Measurements from ENCODE around the gene PIGX.

The PIGX gene

DNA sequence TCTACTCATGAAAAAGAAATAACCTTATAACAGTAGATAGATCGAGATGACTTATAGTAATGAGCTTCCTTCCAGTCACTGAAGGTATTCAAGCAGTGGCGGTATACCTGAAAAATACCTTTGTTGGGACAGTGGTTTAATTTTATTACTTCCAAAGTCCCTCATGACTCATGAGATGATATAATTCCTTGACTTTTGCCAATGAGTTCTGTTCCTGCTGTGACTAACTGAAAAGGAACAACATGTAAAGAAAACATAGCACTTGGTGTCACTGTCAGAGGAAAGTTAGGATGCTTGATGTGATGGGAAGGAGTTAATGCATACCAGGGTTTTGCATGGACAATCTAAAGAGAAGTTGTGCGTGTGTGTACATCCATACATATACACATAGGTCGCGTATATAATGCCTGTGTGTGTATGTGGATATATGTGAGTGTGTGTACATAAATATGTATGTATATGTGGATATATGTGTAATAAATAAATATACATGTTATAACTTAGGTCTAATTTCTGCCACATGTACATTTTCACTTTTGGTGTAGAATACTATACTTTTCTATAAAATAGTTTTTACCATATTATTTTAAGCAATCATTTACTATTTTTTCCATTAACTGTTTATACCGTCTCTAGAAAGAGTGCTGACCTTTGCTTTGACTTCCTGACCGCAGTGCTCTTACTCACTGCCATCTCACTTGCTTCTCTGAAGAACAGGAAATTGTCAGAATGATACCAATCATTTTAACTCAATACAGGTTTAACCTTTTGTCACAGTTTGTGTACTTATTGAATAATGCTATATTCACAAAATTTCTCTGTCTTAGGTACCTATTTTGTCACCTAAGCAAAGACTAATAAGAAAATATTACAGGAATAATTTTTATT is 14.9 kb downstream of the PIGX start:
- TF ChIP-seq, protein P1, sequence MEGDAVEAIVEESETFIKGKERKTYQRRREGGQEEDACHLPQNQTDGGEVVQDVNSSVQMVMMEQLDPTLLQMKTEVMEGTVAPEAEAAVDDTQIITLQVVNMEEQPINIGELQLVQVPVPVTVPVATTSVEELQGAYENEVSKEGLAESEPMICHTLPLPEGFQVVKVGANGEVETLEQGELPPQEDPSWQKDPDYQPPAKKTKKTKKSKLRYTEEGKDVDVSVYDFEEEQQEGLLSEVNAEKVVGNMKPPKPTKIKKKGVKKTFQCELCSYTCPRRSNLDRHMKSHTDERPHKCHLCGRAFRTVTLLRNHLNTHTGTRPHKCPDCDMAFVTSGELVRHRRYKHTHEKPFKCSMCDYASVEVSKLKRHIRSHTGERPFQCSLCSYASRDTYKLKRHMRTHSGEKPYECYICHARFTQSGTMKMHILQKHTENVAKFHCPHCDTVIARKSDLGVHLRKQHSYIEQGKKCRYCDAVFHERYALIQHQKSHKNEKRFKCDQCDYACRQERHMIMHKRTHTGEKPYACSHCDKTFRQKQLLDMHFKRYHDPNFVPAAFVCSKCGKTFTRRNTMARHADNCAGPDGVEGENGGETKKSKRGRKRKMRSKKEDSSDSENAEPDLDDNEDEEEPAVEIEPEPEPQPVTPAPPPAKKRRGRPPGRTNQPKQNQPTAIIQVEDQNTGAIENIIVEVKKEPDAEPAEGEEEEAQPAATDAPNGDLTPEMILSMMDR (IDR thresholded peaks at IDR 0.05; ENCODE audit: borderline replicate concordance, insufficient read depth, low read depth, low read length): no peak
- H3K4me3 ChIP-seq (ENCODE audit: low read depth, low read length): no peak overlapping the region

DNA sequence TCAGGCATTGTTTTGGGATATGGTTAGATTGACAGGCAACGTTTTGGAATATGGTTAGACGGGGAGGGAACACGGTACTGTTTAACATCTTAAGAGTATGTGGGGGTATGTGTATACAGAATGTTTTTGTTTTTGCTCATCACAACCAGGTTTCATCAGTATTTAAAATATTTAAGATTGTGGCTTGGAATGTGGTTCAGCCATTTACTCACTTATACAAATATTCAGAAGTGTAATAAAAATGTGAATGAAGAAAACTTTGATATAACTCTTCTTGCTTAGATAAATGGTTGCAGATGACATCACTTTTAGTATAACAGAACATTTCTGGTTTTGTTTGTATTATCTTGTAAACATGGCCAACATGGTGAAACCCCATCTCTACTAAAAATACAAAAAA is 23.6 kb downstream of the PIGX start:
- TF ChIP-seq, protein P1 (IDR thresholded peaks at IDR 0.05; ENCODE audit: borderline replicate concordance, insufficient read depth, low read depth, low read length): no peak

DNA sequence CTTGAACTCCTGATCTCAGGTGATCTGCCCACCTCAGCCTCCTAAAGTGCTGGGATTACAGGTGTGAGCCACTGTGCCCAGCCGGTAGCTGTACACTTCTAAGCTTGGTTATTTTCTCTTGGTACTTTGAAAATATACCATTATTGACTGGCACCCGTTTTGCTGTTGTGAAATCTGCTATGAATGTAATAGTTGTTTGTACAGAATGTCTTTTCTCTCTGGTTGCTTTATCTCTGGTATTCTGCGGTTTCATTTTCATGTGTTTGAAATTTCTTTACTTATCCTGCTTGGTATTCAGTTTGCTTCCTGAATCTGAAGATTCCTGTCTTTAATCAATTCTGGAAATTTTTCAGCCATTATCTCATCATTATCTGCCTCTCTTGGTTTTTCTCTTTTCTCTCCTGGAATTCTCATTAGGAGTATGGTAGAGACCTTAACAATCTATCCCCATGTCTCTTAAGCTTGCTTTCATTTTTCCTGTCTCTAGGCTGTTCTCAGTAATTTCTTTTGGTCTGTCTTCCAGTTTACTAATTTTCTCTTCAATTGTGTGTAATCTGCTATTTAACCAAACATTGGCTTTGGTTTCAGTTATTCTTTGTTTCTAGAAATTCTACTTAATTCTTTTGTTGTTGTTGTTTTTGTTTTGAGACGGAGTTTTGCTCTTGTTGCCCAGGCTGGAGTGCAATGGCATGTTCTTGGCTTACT is 24.6 kb downstream of the PIGX start:
- TF ChIP-seq, protein P1 (IDR thresholded peaks at IDR 0.05; ENCODE audit: borderline replicate concordance, insufficient read depth, low read depth, low read length): no peak

More for the DNA sequence above, 23.6 kb downstream of the PIGX start:
- H3K4me3 ChIP-seq (ENCODE audit: low read depth, low read length): no peak overlapping the region

GRCh38 chr3:196737655-196738054 is 25.5 kb downstream of the PIGX start:
- TF ChIP-seq, protein P1 (IDR thresholded peaks at IDR 0.05; ENCODE audit: borderline replicate concordance, insufficient read depth, low read depth, low read length): no peak
- H3K4me3 ChIP-seq (ENCODE audit: low read depth, low read length): no peak overlapping the region

More for the DNA sequence above, 24.6 kb downstream of the PIGX start:
- H3K4me3 ChIP-seq (ENCODE audit: low read depth, low read length): no peak overlapping the region

- TF ChIP-seq, protein P1 (IDR thresholded peaks at IDR 0.05; ENCODE audit: borderline replicate concordance, insufficient read depth, low read depth, low read length): no peak
These were observed 27.7 kb downstream of the PIGX start, which contains the start of gene PAK2 for GRCh38 chr3:196739671-196740480. Gene PAK2 (plus strand): TSS chr3:196739857. CDS start chr3:196782647, 42,790 bp downstream.

DNA sequence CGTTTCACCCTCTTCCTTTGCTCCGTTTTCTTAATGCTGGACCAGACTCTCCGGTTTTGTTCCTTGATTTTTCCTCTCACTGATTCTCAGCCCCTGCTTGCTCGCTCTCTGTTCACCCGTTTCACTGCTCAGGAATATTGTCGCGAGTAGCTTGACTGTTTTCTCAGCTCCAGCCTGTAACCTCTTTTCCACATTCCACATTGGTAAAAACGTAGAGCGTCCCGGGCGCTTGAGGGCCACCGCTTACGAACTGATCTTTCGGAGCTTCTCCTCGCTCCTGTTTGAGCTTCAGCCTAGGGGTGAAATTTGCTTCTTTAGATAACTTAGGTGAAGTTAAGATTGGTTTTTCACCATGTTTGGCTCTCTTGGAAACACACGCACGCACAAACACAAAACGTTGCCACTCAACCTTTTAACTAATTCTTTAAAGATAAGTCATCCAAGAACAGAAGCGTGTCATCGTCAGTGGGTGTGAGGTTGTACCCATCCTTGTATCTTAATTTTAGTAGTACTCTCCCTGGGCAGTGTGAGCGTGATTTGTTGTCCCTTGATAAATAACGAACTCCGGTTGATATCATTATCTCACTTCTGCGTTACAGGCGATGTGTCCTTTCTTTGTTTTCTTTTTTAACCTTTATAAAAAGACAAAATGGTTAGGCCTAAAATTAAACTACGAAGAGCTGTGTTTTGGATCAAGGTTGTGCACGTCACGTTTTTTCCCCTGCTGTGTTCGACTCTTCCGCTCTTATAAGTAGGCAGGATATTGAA is 28.5 kb downstream of the PIGX start:
- TF ChIP-seq, protein P1 (IDR thresholded peaks at IDR 0.05; ENCODE audit: borderline replicate concordance, insufficient read depth, low read depth, low read length): no peak
- H3K4me3 ChIP-seq (ENCODE audit: low read depth, low read length): peak overlapping the region; percentile 93

More at GRCh38 chr3:196739671-196740480, 27.7 kb downstream of the PIGX start, which contains the start of gene PAK2:
- H3K4me3 ChIP-seq (ENCODE audit: low read depth, low read length): peak within 1 kb of the TSS; percentile 93
